ENCODE measurements around the gene AFMID. TPM values are rescaled to one million over a fixed set of nuclear protein-coding genes. Genes with fewer than 3 reads are reported as not detected.
A peak's percentile ranks its signal among the peaks of the same experiment; 100 is the strongest.

AFMID gene
- total and polyA plus RNA-seq, 2 of the 13 experiments (the other 11 are each of a cell fraction or from before 2014, with no cell fraction given), result 249 to 270 TPM

DNA sequence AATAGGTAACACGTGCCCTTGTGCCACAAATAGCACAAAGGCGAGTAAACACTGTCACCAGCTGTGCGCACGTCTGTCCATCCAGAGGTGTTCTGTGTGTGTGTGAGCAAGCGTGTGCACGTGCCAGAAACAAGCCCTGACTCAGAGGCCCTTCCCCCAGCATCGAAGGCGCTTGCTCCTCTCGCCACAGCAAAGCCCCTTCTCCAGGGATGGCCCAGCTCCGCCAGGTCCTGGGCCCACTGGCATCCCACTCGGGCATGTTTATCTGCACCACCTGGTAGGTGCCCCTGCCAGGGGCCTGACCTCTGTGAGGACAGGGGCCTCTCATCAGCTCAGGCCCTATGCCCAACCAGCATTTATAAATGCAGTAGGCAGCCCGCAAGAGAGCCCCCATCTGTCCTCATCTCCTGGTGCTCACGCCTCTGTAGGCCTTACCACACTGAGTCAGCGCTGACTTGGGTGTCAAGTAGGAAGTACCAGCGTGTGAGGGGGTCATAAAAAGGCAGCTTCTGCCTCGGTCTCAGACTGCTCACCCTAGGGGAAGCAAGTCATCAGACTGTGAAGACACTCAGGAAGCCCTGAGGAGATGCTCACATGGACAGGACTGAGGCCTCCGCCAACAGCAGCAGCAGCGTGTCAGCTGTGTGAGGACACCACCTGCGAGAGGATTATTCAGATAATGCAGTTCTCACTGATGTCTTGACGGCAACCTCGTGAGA lies 55.0 kb downstream of the AFMID start (continued):
- TF ChIP-seq, protein P1, sequence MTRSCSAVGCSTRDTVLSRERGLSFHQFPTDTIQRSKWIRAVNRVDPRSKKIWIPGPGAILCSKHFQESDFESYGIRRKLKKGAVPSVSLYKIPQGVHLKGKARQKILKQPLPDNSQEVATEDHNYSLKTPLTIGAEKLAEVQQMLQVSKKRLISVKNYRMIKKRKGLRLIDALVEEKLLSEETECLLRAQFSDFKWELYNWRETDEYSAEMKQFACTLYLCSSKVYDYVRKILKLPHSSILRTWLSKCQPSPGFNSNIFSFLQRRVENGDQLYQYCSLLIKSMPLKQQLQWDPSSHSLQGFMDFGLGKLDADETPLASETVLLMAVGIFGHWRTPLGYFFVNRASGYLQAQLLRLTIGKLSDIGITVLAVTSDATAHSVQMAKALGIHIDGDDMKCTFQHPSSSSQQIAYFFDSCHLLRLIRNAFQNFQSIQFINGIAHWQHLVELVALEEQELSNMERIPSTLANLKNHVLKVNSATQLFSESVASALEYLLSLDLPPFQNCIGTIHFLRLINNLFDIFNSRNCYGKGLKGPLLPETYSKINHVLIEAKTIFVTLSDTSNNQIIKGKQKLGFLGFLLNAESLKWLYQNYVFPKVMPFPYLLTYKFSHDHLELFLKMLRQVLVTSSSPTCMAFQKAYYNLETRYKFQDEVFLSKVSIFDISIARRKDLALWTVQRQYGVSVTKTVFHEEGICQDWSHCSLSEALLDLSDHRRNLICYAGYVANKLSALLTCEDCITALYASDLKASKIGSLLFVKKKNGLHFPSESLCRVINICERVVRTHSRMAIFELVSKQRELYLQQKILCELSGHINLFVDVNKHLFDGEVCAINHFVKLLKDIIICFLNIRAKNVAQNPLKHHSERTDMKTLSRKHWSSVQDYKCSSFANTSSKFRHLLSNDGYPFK (CRISPR knock-in tag; IDR thresholded peaks at IDR 0.05; ENCODE audit: borderline replicate concordance), result no peak
- TF ChIP-seq, protein P2, sequence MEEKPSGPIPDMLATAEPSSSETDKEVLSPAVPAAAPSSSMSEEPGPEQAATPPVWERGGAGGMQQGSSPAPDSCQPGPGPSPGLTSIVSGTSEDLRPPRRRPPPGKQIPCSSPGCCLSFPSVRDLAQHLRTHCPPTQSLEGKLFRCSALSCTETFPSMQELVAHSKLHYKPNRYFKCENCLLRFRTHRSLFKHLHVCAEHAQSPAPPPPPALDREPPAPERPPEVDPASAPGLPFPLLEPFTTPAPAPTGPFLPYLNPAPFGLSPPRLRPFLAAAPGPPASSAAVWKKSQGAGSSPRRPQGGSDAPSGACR (CRISPR knock-in tag; IDR thresholded peaks at IDR 0.05), result no peak
- TF ChIP-seq ZBTB7B (CRISPR knock-in tag; IDR thresholded peaks at IDR 0.05) (no peak), SMAD3 (CRISPR knock-in tag; IDR thresholded peaks at IDR 0.05) (no peak), CBX2 (IDR thresholded peaks at IDR 0.05; ENCODE audit: low read depth, low read length) (no peak), CBX2 (CRISPR knock-in tag; IDR thresholded peaks at IDR 0.05; ENCODE audit: low read depth) (no peak), ZNF431 (CRISPR knock-in tag; IDR thresholded peaks at IDR 0.05; ENCODE audit: borderline replicate concordance, low read depth) (peak; percentile 47; the same call in 1 of the 2 replicates), ZNF350 (CRISPR knock-in tag; IDR thresholded peaks at IDR 0.05; ENCODE audit: borderline replicate concordance, low read depth) (no peak), IKZF1 (IDR thresholded peaks at IDR 0.05) (no peak), MBD4 (IDR thresholded peaks at IDR 0.05; ENCODE audit: borderline replicate concordance, low read length) (no peak), TEAD3 (CRISPR knock-in tag; optimal IDR thresholded peaks at IDR 0.05; ENCODE audit: borderline replicate concordance) (no peak), ZNF484 (CRISPR knock-in tag; IDR thresholded peaks at IDR 0.05; ENCODE audit: borderline replicate concordance, low read depth) (no peak), ZNF234 (CRISPR knock-in tag; conservative IDR thresholded peaks at IDR 0.05) (no peak)
- TF ChIP-seq, protein P3, sequence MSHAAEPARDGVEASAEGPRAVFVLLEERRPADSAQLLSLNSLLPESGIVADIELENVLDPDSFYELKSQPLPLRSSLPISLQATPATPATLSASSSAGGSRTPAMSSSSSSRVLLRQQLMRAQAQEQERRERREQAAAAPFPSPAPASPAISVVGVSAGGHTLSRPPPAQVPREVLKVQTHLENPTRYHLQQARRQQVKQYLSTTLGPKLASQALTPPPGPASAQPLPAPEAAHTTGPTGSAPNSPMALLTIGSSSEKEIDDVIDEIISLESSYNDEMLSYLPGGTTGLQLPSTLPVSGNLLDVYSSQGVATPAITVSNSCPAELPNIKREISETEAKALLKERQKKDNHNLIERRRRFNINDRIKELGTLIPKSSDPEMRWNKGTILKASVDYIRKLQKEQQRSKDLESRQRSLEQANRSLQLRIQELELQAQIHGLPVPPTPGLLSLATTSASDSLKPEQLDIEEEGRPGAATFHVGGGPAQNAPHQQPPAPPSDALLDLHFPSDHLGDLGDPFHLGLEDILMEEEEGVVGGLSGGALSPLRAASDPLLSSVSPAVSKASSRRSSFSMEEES (CRISPR knock-in tag; IDR thresholded peaks at IDR 0.05), result no peak
- TF ChIP-seq, protein P4, sequence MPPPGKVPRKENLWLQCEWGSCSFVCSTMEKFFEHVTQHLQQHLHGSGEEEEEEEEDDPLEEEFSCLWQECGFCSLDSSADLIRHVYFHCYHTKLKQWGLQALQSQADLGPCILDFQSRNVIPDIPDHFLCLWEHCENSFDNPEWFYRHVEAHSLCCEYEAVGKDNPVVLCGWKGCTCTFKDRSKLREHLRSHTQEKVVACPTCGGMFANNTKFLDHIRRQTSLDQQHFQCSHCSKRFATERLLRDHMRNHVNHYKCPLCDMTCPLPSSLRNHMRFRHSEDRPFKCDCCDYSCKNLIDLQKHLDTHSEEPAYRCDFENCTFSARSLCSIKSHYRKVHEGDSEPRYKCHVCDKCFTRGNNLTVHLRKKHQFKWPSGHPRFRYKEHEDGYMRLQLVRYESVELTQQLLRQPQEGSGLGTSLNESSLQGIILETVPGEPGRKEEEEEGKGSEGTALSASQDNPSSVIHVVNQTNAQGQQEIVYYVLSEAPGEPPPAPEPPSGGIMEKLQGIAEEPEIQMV (CRISPR knock-in tag; IDR thresholded peaks at IDR 0.05; ENCODE audit: low read depth), result no peak
- TF ChIP-seq, protein P5, sequence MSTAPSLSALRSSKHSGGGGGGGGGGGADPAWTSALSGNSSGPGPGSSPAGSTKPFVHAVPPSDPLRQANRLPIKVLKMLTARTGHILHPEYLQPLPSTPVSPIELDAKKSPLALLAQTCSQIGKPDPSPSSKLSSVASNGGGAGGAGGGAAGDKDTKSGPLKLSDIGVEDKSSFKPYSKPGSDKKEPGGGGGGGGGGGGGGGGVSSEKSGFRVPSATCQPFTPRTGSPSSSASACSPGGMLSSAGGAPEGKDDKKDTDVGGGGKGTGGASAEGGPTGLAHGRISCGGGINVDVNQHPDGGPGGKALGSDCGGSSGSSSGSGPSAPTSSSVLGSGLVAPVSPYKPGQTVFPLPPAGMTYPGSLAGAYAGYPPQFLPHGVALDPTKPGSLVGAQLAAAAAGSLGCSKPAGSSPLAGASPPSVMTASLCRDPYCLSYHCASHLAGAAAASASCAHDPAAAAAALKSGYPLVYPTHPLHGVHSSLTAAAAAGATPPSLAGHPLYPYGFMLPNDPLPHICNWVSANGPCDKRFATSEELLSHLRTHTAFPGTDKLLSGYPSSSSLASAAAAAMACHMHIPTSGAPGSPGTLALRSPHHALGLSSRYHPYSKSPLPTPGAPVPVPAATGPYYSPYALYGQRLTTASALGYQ (CRISPR knock-in tag; IDR thresholded peaks at IDR 0.05), result no peak
- TF ChIP-seq, protein P6, sequence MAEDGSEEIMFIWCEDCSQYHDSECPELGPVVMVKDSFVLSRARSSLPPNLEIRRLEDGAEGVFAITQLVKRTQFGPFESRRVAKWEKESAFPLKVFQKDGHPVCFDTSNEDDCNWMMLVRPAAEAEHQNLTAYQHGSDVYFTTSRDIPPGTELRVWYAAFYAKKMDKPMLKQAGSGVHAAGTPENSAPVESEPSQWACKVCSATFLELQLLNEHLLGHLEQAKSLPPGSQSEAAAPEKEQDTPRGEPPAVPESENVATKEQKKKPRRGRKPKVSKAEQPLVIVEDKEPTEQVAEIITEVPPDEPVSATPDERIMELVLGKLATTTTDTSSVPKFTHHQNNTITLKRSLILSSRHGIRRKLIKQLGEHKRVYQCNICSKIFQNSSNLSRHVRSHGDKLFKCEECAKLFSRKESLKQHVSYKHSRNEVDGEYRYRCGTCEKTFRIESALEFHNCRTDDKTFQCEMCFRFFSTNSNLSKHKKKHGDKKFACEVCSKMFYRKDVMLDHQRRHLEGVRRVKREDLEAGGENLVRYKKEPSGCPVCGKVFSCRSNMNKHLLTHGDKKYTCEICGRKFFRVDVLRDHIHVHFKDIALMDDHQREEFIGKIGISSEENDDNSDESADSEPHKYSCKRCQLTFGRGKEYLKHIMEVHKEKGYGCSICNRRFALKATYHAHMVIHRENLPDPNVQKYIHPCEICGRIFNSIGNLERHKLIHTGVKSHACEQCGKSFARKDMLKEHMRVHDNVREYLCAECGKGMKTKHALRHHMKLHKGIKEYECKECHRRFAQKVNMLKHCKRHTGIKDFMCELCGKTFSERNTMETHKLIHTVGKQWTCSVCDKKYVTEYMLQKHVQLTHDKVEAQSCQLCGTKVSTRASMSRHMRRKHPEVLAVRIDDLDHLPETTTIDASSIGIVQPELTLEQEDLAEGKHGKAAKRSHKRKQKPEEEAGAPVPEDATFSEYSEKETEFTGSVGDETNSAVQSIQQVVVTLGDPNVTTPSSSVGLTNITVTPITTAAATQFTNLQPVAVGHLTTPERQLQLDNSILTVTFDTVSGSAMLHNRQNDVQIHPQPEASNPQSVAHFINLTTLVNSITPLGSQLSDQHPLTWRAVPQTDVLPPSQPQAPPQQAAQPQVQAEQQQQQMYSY (CRISPR knock-in tag; IDR thresholded peaks at IDR 0.05), result no peak

Measured in HepG2 (cell line).